Aorta (tissue), 5 donors: ENCODE data around the gene SFMBT1. TPM values are rescaled to one million over a fixed set of nuclear protein-coding genes. Genes with fewer than 3 reads are reported as not detected.
A peak's percentile ranks its signal among the peaks of the same experiment; 100 is the strongest.

ENCODE experiments used
- ATAC-seq: fragments of 200-7000 bp; cut with Tn5 transposase; one replicate; pipeline ENCODE4 v1.9.1; 2022; ENCODE audit warnings: moderate library complexity; ENCODE audit not compliant: low FRiP score
- DNase-seq, 2 donors: peaks; one replicate each; pipeline ENCODE4 v3.0.0-alpha.2; 2020
- H3K27ac ChIP-seq, 2 donors: one replicate each; pipeline ENCODE4 v1.5.1; 2013; ENCODE audit warnings: low read length in 2 of 2, mild to moderate bottlenecking in 2 of 2, moderate library complexity in 2 of 2, control low read depth in 1 of 2, inconsistent platforms in 1 of 2, low read depth in 1 of 2
- H3K27me3 ChIP-seq, 2 donors: one replicate each; pipeline ENCODE4 v1.6.1; 2013; ENCODE audit warnings: control low read depth in 1 of 2, low read length in 1 of 2, mild to moderate bottlenecking in 1 of 2, moderate library complexity in 1 of 2; ENCODE audit not compliant: insufficient read depth in 2 of 2, control insufficient read depth in 1 of 2
- H3K36me3 ChIP-seq, 2 donors: one replicate each; pipeline ENCODE4 v1.6.1; 2013; ENCODE audit warnings: control low read depth in 1 of 2, low read length in 1 of 2, mild to moderate bottlenecking in 1 of 2; ENCODE audit not compliant: insufficient read depth in 2 of 2, control insufficient read depth in 1 of 2
- H3K4me1 ChIP-seq, 2 donors: one replicate each; pipeline ENCODE4 v1.6.1; 2013; ENCODE audit warnings: low read length in 2 of 2, control low read depth in 1 of 2, mild to moderate bottlenecking in 1 of 2, moderate library complexity in 1 of 2; ENCODE audit not compliant: insufficient read depth in 2 of 2, control insufficient read depth in 1 of 2
- H3K4me3 ChIP-seq, 2 donors: one replicate each; pipeline ENCODE4 v1.5.1; 2013; ENCODE audit warnings: low read length in 2 of 2, control low read depth in 1 of 2, mild to moderate bottlenecking in 1 of 2
- H3K9me3 ChIP-seq: one replicate; pipeline ENCODE4 v1.6.1; 2013; ENCODE audit warnings: mild to moderate bottlenecking, low read length; ENCODE audit not compliant: control insufficient read depth
- WGBS, 2 donors: extraction: QIAGEN DNeasy Blood & Tissue Kit; methylation state at CpG; one replicate each; pipeline ENCODE4 v1.1.7; 2013; 5-methylcytosine and 5-hydroxymethylcytosine counted together
- intact Hi-C, 2 donors: fragments of 100-400 bp; cut with DNase I; formaldehyde crosslinking; loops; one replicate each; pipeline versions ENCODE4 v1.14.2 to v1.15.0; 2022
- polyA plus RNA-seq, 2 donors: library from polyadenylated mRNA; stranded (reverse); fragments of 200-250 nt; gene quantifications; one replicate each; pipeline ENCODE4 v1.2.3, GENCODE V29; 2013
- total RNA-seq, 2 donors: library from RNA; stranded (reverse); fragmentation: NEBNext Ultra II Directional; extraction: Animal tissue kit (Norgen Biotek cat#: 25700); gene quantifications; one replicate each; pipeline ENCODE4 v1.2.1, GENCODE V29; 2021
- donor health status: healthy with polysubstance abuse.
- donor health status: Bipolar disorder and iron deficiency.
- donor health status: DM: no; HTN: no; CAD: no.
- donor health status: DM: no; HTN: no; CAD: no.
- donor health status: DM: yes; HTN: yes; CAD: no.

The SFMBT1 gene
- total and polyA plus RNA-seq, 4 donors: 0.75 to 12.6 (median 5.4) TPM

DNA sequence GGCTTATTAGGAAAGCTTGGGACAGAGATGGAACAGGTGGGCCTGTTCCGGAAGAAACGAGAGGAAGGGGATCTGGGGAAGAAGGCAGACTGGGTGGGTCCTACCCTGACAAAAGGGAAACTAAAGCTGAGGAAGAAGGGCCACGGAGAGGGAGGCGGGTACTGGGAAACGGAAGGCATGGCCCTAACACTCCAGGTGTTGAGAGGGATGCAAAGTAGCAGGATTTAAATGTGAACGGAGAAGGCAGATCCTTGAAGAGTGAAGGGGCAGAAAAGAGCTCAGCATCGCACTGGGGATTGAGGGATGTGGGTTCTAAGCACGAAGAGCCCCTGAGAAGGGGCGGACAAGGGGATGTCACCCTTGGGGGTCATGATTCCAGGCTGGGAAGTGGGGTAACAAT is 149.3 kb downstream of the SFMBT1 start:
- no peaks in the 10 kb centered on the region for H3K36me3 ChIP-seq
- no peak for DNase-seq
- 2 to 4% methylated on average over 9 of the region's 9 CpGs for WGBS, 2 donors
- no peak for ATAC-seq
- intact Hi-C loops: loop anchor here in 1 of 2 donors (5.0 kb wide), 2 partner anchors 124 to 214 kb away; partner anchors contain the start of gene NEK4
- peaks cover 2 to 15% of the 10 kb centered on the region in 2 donors for H3K4me1 ChIP-seq
- peak overlapping the region; percentile 75 to 79 for H3K4me3 ChIP-seq
- H3K27ac ChIP-seq: peak overlapping the region; percentile 49 to 61
- no peaks in the 10 kb centered on the region for H3K27me3 ChIP-seq
- no peaks in the 10 kb centered on the region for H3K9me3 ChIP-seq

DNA sequence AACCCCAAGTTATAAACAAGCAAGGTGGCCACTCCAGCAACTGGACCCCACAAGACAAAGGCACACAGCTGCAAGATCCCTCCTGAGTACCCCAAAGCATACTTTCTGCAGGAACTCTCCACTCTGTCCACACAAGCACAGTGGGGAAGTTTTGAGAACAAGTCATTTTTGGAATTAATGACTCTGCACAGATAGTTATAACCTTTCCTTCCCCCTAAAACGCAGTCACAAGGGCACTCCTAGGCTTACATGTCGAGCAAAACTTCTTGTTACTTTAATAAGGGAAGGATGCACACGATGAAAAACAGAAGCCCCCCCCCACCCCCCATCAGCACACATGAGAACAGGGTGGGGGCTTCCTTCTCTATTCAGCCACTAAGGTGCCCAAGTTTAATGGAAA is 149.7 kb downstream of the SFMBT1 start:
- intact Hi-C loops: loop anchor here in 1 of 2 donors (5.0 kb wide), 2 partner anchors 124 to 214 kb away; partner anchors contain the start of gene NEK4
- no peak for DNase-seq

DNA sequence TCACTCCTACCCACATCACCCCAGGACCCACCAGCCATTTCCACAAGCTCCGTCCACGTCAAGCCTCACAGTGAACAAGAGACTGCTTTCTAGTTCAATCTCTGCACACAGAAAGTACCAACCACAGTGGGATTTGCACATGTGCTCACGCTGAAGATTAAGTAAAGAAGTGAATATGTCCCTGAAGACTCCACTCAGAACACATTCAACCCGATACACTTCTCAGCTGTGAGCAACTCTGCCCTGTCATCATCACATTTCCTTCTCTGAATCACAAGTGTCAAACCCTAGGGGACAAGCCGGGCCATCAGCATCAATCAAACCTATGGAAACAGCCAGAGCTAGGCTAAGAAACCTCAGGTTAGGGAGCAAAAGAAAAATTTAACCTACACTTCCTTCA is 150.5 kb downstream of the SFMBT1 start:
- no peaks in the 10 kb centered on the region for H3K27me3 ChIP-seq
- ATAC-seq (no peak), DNase-seq (no peak)
- intact Hi-C loops: loop anchor here in 1 of 2 donors (5.0 kb wide), 2 partner anchors 123 to 213 kb away; partner anchors contain the start of gene NEK4
- no peaks in the 10 kb centered on the region for H3K9me3 ChIP-seq
- H3K4me3 ChIP-seq: peak overlapping the region in 1 of 2 donors; percentile 75
- H3K36me3 ChIP-seq: no peaks in the 10 kb centered on the region
- H3K4me1 ChIP-seq: peaks cover 2 to 25% of the 10 kb centered on the region in 2 donors
- peak overlapping the region in 1 of 2 donors; percentile 61 for H3K27ac ChIP-seq
- 36 to 45% methylated on average over 5 of the region's 5 CpGs for WGBS, 2 donors

More for the DNA sequence above, 149.7 kb downstream of the SFMBT1 start:
- Histone ChIP-seq H3K4me3 (peak overlapping the region; percentile 54 to 75), H3K27me3 (no peaks in the 10 kb centered on the region), H3K27ac (peak overlapping the region; percentile 34 to 61), H3K4me1 (peaks cover 2 to 19% of the 10 kb centered on the region in 2 donors), H3K9me3 (no peaks in the 10 kb centered on the region), H3K36me3 (no peaks in the 10 kb centered on the region)
- ATAC-seq: no peak
- WGBS, 2 donors: 2 to 3% methylated on average over 3 of the region's 3 CpGs

DNA sequence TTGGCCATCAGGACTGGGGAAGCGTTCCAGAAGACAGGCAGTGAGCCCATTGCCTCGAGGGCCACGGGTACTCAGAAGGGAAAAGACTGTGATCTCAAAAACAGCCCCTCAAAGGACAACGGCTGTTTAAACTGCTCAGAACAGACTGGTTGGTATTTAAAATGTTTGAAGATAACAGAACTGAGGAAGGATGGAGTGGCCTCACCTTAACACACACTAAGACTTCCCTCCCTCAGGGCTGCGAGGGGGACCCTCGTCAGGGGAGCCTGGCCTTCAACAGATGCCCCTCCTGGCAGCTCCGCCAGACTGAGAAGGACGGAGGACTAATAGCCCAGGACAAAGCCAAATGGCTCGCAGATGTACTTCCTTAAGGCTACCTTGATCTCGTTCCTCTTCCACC is 151.1 kb downstream of the SFMBT1 start:
- H3K27ac ChIP-seq: peak overlapping the region; percentile 47 to 61
- H3K27me3 ChIP-seq: no peaks in the 10 kb centered on the region
- peaks cover 2 to 26% of the 10 kb centered on the region in 2 donors for H3K4me1 ChIP-seq
- ATAC-seq (no peak), DNase-seq (no peak)
- no peak overlapping the region for H3K4me3 ChIP-seq
- WGBS, 2 donors: 39 to 45% methylated on average over 10 of the region's 10 CpGs
- no peaks in the 10 kb centered on the region for H3K9me3 ChIP-seq
- intact Hi-C loops: loop anchor here (5.0 kb wide), 3 partner anchors 62 to 212 kb away; partner anchors contain the start of genes ITIH4 (in 2 of the 2) and NEK4 (in 1 of the 2)
- H3K36me3 ChIP-seq: no peaks in the 10 kb centered on the region

DNA sequence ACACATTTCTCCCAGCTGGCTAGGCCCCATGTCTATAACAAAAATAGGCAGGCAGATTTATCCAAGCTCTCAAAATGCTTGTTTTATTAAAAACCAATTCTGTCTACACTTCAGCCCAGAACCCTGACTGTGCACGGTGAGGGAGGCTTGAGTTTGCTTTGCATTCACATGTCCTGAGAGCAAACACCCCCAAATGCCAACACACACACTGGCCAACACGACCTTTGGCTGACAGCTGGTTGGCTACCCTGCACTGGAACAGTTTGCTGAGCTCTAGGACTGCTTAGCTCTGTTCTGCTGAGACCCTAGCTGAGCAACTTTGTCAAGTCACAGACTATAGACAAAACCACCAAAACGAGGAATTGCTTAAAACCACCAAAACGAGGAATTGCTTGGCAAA is 152.2 kb downstream of the SFMBT1 start:
- intact Hi-C loops: loop anchor here (2.0 to 5.0 kb wide), 2 partner anchors 49 to 61 kb away; partner anchors contain the start of gene ITIH4 (in 2 of the 2)
- H3K4me1 ChIP-seq: peaks cover 2 to 26% of the 10 kb centered on the region in 2 donors
- H3K36me3 ChIP-seq: no peaks in the 10 kb centered on the region
- DNase-seq: peak in 1 of 2 donors; percentile 58
- no peaks in the 10 kb centered on the region for H3K9me3 ChIP-seq
- no peak overlapping the region for H3K4me3 ChIP-seq
- peak; percentile 12 for ATAC-seq
- WGBS, 2 donors: 3 to 4% methylated on average over 4 of the region's 4 CpGs
- H3K27ac ChIP-seq: peak overlapping the region; percentile 36 to 77
- no peaks in the 10 kb centered on the region for H3K27me3 ChIP-seq

DNA sequence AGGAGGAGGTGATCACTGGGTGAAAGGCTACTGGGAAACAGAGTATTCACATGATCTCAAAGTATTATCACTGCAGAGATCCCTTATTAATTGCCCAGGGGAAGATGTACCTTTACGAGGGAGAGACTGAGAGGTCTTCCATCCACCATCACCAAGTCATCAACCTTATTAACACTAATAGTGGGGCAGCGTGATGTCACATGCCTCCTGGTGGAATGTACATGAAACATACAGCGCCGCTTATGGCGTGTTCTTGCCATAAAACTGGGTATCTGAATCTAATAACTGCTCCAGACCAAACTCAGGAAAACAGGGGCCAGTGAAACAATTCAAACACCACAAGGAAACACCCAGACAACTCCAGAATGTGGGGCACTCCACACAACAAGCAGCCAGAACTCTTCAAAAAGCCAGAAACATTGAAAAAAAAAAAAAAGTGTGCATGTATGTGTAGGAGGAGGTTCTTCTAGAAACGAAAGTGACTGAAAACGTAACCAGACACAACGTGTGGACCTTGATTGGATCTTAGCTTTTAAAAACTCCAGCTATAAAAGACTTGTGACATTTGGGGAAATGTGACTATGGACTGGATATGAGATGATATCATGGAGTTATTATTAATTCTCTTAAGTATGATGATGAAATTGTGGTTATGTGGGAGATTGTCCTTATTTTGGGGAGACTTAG is 153.1 kb downstream of the SFMBT1 start:
- Histone ChIP-seq H3K4me1 (peaks cover 4 to 26% of the 10 kb centered on the region in 2 donors), H3K27ac (peak overlapping the region; percentile 81 to 86), H3K9me3 (no peaks in the 10 kb centered on the region), H3K27me3 (no peaks in the 10 kb centered on the region), H3K4me3 (peak overlapping the region in 1 of 2 donors; percentile 14), H3K36me3 (no peaks in the 10 kb centered on the region)
- ATAC-seq (no peak), DNase-seq (no peak)
- intact Hi-C loops: loop anchor here (2.0 to 5.0 kb wide), 2 partner anchors 48 to 60 kb away; partner anchors contain the start of gene ITIH4 (in 2 of the 2)
- 24 to 29% methylated on average over 8 of the region's 8 CpGs for WGBS, 2 donors

DNA sequence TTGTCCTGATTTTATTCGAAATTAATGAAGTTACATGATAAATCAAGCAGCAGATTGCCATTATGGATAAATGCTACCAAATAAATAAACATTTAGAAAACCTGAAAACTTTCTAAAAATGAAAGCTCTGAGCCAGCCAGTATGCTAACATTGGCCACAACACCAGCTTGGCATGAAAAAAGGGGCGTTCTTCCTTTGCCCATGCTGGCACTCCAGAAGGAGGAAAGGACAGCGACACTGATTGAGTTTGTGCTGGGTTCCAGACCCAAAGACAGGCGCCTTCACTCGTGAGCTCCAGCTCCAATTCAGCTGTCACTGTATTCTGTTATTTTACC is 153.6 kb downstream of the SFMBT1 start:
- peaks cover 4 to 26% of the 10 kb centered on the region in 2 donors for H3K4me1 ChIP-seq

DNA sequence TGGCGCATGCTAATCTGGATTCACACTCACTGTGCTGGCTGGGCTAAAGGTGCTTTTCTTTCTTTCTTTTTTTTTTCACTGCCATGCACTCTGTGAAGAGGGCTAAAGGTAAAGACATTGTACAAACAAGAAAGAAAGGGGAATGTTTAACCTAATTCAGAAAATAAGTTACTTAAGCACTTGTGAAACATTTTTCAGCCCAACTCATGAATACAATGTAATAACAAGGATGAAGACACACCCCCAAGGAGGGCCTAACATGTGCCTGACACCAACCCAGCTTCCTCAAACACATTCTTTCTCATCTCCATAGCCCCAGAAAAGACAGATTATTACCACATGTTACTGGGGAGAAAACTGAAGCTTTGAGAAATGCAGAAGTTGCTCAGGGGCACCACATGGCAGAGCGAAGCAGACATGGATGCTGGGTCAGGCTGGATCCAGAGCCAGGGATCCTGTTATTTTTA is 154.2 kb downstream of the SFMBT1 start:
- Histone ChIP-seq H3K4me1 (peaks cover 4 to 26% of the 10 kb centered on the region in 2 donors), H3K27ac (peak overlapping the region; percentile 60 to 91), H3K4me3 (no peak overlapping the region), H3K9me3 (no peaks in the 10 kb centered on the region), H3K27me3 (no peaks in the 10 kb centered on the region), H3K36me3 (no peaks in the 10 kb centered on the region)
- DNase-seq (peak in 1 of 2 donors; percentile 57), ATAC-seq (peak; percentile 27)
- WGBS, 2 donors: 4 to 6% methylated on average over 2 of the region's 2 CpGs
- intact Hi-C loops: loop anchor here (2.0 to 5.0 kb wide), 2 partner anchors 47 to 59 kb away; partner anchors contain the start of gene ITIH4 (in 2 of the 2)

More for the DNA sequence above, 153.6 kb downstream of the SFMBT1 start:
- peak overlapping the region; percentile 81 to 86 for H3K27ac ChIP-seq
- 4% methylated on average over 5 of the region's 5 CpGs for WGBS, 2 donors
- no peaks in the 10 kb centered on the region for H3K36me3 ChIP-seq
- H3K27me3 ChIP-seq: no peaks in the 10 kb centered on the region
- H3K9me3 ChIP-seq: no peaks in the 10 kb centered on the region
- no peak for DNase-seq
- peak; percentile 16 for ATAC-seq
- intact Hi-C loops: loop anchor here (2.0 to 5.0 kb wide), 2 partner anchors 47 to 60 kb away; partner anchors contain the start of gene ITIH4 (in 2 of the 2)
- peak overlapping the region in 1 of 2 donors; percentile 14 for H3K4me3 ChIP-seq
